ENCODE measurements around the gene IPO8.
"Not testable (repeated sequence)": the region's sequence is repeated elsewhere in the genome, so short reads cannot be mapped to it uniquely, and the experiment has no call there.

IPO8 gene

GRCh38 chr12:30603129-30603528 is 92.5 kb downstream of the IPO8 start:
- DNase-seq = no peak

- no peak for DNase-seq
Measured at GRCh38 chr12:30602678-30603077, 93.0 kb downstream of the IPO8 start.

GRCh38 chr12:30599608-30600007 is 96.1 kb downstream of the IPO8 start:
- DNase-seq = no peak

DNA sequence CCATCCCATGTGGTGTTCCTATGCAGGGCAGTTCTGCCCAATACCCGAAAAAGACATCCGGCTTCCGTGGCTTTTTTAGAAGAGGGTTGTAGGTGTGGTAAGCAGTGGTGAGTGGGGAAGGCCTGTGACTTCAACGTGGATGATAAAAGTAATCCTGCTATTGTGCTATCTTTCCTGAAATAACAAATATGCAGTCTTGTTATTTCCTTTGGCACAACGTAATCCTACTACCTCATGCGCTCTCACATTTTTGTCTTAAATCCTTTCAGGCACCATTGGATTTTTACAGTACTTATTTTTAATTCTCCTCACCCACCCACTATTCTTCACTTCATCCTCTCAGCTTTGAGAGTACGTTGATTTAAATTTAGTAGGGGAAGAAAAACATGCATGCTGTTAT is 96.8 kb downstream of the IPO8 start:
- no peak for DNase-seq

- no peak for DNase-seq
Measured at GRCh38 chr12:30595742-30596141, 99.9 kb downstream of the IPO8 start.

GRCh38 chr12:30594509-30594908 is 101.2 kb downstream of the IPO8 start:
- no peak for DNase-seq

GRCh38 chr12:30588572-30588971 is 107.1 kb downstream of the IPO8 start:
- not testable (repeated sequence) for DNase-seq

GRCh38 chr12:30587782-30588181 is 107.9 kb downstream of the IPO8 start:
- DNase-seq = no peak

DNA sequence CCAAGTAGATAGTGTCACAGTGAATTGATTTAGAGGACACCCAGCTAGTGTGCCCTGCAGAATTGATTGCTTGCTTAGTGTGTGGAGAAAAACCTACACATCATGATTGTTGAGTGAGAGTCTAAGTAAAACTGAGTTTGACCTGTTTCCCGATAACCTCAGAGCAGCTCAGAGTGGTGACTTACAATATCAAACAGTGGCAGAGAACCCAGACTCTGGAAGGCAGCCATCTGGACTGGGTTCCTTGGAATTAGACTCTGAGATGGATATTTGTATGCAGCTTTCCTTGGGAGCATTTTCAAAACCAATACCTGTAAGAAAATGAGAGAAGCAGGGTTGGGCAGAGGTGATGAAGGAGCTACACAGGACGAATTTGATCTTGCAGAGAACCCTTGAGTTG is 109.8 kb downstream of the IPO8 start:
- no peak for DNase-seq

- no peak for DNase-seq
Measured at GRCh38 chr12:30582943-30583342, 112.7 kb downstream of the IPO8 start.

DNA sequence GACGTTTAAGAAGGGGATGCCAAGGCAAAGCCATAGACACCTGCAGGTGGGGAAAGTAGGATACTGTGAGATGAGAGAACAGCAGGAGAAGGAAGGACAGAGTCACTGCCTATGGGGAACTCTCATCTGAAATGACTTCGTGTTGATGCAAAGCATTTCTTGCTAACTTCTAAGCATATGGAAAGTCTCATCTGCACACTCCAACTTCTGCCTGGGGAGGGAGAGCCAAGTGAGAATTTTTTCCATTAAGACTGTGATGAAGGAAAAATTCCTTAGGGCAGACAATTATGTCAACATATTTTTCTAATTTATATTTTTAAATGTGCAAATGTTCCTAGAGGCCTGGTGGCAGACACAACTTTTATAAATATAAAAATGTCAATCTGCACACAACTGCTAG is 115.3 kb downstream of the IPO8 start:
- no peak for DNase-seq

Measured in inflammatory macrophage treated with lipopolysaccharide for 4 hours (primary cell).